ENCODE measurements around the gene ALAD. TPM values are rescaled to one million over a fixed set of nuclear protein-coding genes. Genes with fewer than 3 reads are reported as not detected.

The ALAD gene
- 12.3 and 14.2 TPM in 2 replicates for total RNA-seq

GRCh38 chr9:113401027-113401792, at the start of gene ALAD:
ALAD (minus strand) TSS chr9:113401284; CDS start chr9:113393559, 7,725 bp downstream.

GRCh38 chr9:113410207-113410864, 9.3 kb upstream of the ALAD start, which contains the start of the genes C9orf43 and POLE3:
C9orf43 (plus strand) TSS chr9:113410747; CDS start chr9:113413494, 2,747 bp downstream.
POLE3 (minus strand) TSS chr9:113410675; CDS start chr9:113410293, 382 bp downstream.

GRCh38 chr9:113376634-113377567, 24.2 kb downstream of the ALAD start, which contains the start of gene HDHD3:
HDHD3 (minus strand) TSS chr9:113376986; CDS start chr9:113374354, 2,632 bp downstream.

GRCh38 chr9:113349445-113350094, 51.5 kb downstream of the ALAD start, which contains the start of gene BSPRY:
BSPRY (plus strand) TSS chr9:113349541; CDS start chr9:113349580, 39 bp downstream.

GRCh38 chr9:113340011-113340699, 60.9 kb downstream of the ALAD start, which contains the start of gene WDR31:
WDR31 (minus strand) TSS chr9:113340275; CDS start chr9:113332022, 8,253 bp downstream.

Other genes starting within 250 kb of the ALAD start
- gene FKBP15, start 180.0 kb downstream of the ALAD start, total RNA-seq = 13.1 and 14.8 TPM in 2 replicates
- 18.5 and 21.0 TPM in 2 replicates for gene SLC31A1, start 179.7 kb downstream of the ALAD start, total RNA-seq
- 34.2 and 43.2 TPM in 2 replicates for gene CDC26, start 125.7 kb downstream of the ALAD start, total RNA-seq
- gene PRPF4, start 125.6 kb downstream of the ALAD start, total RNA-seq = 14.8 and 22.0 TPM in 2 replicates
- not detected in 2 replicates for gene RNF183, start 97.9 kb downstream of the ALAD start, total RNA-seq
- 0.47 and 1.6 TPM in 2 replicates for gene WDR31, start 61.0 kb downstream of the ALAD start, total RNA-seq
- not detected in 2 replicates for gene BSPRY, start 51.7 kb downstream of the ALAD start, total RNA-seq
- gene HDHD3, start 24.3 kb downstream of the ALAD start, total RNA-seq = 5.4 and 14.9 TPM in 2 replicates
- gene POLE3, start 9.4 kb upstream of the ALAD start, total RNA-seq = 25.9 and 29.1 TPM in 2 replicates
- 0.35 and 2.0 TPM in 2 replicates for gene C9orf43, start 9.5 kb upstream of the ALAD start, total RNA-seq
- 26.9 and 51.6 TPM in 2 replicates for gene RGS3, start 62.4 kb upstream of the ALAD start, total RNA-seq